ENCODE results near the gene RBMS1. TPM values are rescaled to one million over a fixed set of nuclear protein-coding genes. Genes with fewer than 3 reads are reported as not detected.

Gene RBMS1
- total and polyA plus RNA-seq, 2 of the 4 experiments (the other 2 are of a cell fraction) = 43.5 to 64.9 TPM

DNA sequence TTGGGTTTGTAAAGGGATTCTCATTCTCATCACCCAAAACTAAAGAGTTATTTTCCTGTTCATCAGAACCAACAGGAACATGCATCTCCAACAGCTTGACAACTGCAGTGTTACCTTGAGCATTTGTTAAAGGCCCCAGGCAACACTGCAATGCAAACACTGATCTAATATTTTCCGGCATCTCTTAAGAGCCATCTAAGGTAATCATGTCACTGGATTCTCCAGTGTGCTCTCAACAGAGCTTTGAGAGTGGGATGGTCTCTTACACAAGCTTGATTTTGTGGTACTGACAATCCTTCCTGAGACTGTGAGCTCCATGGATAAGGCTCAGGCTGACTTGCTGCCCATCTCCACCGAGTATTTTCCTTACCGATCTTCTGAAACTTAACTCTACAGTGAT lies 203.0 kb downstream of the RBMS1 start:
- BruUV-seq (replicated peaks) = no TSS peak
- H3K79me1 ChIP-seq (ENCODE audit: low read depth in 1 of 2, low read length in 2 of 2) = peaks cover 21 to 63% of the 10 kb centered on the region in 2 experiments
- peak overlapping the region; percentile 18; the same call in 1 of the 2 replicates for H3K23ac ChIP-seq (ENCODE audit: low read depth, low read length)
- H2AK5ac ChIP-seq (ENCODE audit: low read depth, low read length) = peak overlapping the region; percentile 36; the same call in 1 of the 2 replicates
- H2BK20ac ChIP-seq (ENCODE audit: low read depth, low read length) = no peak overlapping the region
- H3K4me3 ChIP-seq (ENCODE audit: insufficient read depth, low read depth, low read length) = no peak overlapping the region
- no peak overlapping the region for H3K14ac ChIP-seq (replicated peaks; ENCODE audit: low read depth, low read length)
- no peak overlapping the region for H2AK9ac ChIP-seq (replicated peaks; ENCODE audit: low read depth, low read length, poor library complexity)
- H2BK120ac ChIP-seq (ENCODE audit: low read depth, low read length) = no peak overlapping the region
- H3K4me2 ChIP-seq (ENCODE audit: low read depth, low read length) = no peak overlapping the region
- H3K9me3 ChIP-seq (ENCODE audit: control insufficient read depth, insufficient read depth, low read length) = no peaks in the 10 kb centered on the region
- no CpG with 5 or more reads among the region's 3 CpGs for WGBS, 2 experiments (ENCODE audit: extremely low coverage in 2 of 2, insufficient read length in 1 of 2)
- dilution Hi-C loops (cut with HindIII; ENCODE audit: low sequenced_read_pairs, unreplicated experiment) (no loop called here), intact Hi-C loops (cut with micrococcal nuclease) (no loop called here), in situ Hi-C loops (cut with MboI; ENCODE audit: low sequenced_read_pairs) (no loop called here)
- peak overlapping the region; percentile 3 for H2BK5ac ChIP-seq (ENCODE audit: low read depth, low read length, poor library complexity, severe bottlenecking)
- ChIA-PET POLR2A (ENCODE audit: unreplicated experiment) (interaction anchor here (0.5 kb wide), 1 partner anchor 15 kb away, joined by 3 read pairs; no protein-coding TSS in a partner anchor), CTCF (no interaction called here)
- no peak overlapping the region; the same call in 1 of the 2 replicates for H3K18ac ChIP-seq (ENCODE audit: low read depth, low read length)
- H2BK15ac ChIP-seq (ENCODE audit: low read depth, low read length) = no peak overlapping the region
- no peak overlapping the region for H4K91ac ChIP-seq (ENCODE audit: insufficient read depth, low read depth, low read length)
- H3K56ac ChIP-seq (ENCODE audit: extremely low read depth, insufficient read depth, low read length) = no peak overlapping the region
- H3K9me1 ChIP-seq (ENCODE audit: insufficient read depth, low read length) = peaks cover 18% of the 10 kb centered on the region
- H4K5ac ChIP-seq (ENCODE audit: low read depth, low read length) = no peak overlapping the region
- no peak overlapping the region; the same call in 1 of the 2 replicates for H3K27ac ChIP-seq (ENCODE audit: insufficient read depth, low read length)
- H4K8ac ChIP-seq (ENCODE audit: low read depth in 2 of 2, low read length in 2 of 2) = no peak overlapping the region
- peaks cover 31% of the 10 kb centered on the region for H3K36me3 ChIP-seq (ENCODE audit: control insufficient read depth, insufficient read depth, low read length)
- DNase-seq (no peak), ATAC-seq (ENCODE audit: low read depth) (no peak)
- no peak overlapping the region for H2AFZ ChIP-seq (replicated peaks; ENCODE audit: low read length, poor library complexity)
- no peak for TF ChIP-seq RCOR1 (IDR thresholded peaks at IDR 0.05; ENCODE audit: insufficient replicate concordance, low read length)
- no peak for TF ChIP-seq MXI1 (IDR thresholded peaks at IDR 0.05; ENCODE audit: borderline replicate concordance, low read depth, low read length)
- TF ChIP-seq, protein P1, sequence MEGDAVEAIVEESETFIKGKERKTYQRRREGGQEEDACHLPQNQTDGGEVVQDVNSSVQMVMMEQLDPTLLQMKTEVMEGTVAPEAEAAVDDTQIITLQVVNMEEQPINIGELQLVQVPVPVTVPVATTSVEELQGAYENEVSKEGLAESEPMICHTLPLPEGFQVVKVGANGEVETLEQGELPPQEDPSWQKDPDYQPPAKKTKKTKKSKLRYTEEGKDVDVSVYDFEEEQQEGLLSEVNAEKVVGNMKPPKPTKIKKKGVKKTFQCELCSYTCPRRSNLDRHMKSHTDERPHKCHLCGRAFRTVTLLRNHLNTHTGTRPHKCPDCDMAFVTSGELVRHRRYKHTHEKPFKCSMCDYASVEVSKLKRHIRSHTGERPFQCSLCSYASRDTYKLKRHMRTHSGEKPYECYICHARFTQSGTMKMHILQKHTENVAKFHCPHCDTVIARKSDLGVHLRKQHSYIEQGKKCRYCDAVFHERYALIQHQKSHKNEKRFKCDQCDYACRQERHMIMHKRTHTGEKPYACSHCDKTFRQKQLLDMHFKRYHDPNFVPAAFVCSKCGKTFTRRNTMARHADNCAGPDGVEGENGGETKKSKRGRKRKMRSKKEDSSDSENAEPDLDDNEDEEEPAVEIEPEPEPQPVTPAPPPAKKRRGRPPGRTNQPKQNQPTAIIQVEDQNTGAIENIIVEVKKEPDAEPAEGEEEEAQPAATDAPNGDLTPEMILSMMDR (conservative IDR thresholded peaks at IDR 0.05; ENCODE audit: low read depth, low read length) = no peak
- TF ChIP-seq, protein P2, sequence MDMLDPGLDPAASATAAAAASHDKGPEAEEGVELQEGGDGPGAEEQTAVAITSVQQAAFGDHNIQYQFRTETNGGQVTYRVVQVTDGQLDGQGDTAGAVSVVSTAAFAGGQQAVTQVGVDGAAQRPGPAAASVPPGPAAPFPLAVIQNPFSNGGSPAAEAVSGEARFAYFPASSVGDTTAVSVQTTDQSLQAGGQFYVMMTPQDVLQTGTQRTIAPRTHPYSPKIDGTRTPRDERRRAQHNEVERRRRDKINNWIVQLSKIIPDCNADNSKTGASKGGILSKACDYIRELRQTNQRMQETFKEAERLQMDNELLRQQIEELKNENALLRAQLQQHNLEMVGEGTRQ (IDR thresholded peaks at IDR 0.05; ENCODE audit: low read depth, low read length) = no peak
- TF ChIP-seq BHLHE40 (IDR thresholded peaks at IDR 0.05; ENCODE audit: low read depth, low read length) = no peak
- no peak for TF ChIP-seq NFE2L2 (IDR thresholded peaks at IDR 0.05; ENCODE audit: low read depth, low read length)
- peaks cover 8% of the 10 kb centered on the region; the same call in 1 of the 2 replicates for H4K20me1 ChIP-seq (ENCODE audit: insufficient read depth, low read length)
- H3K4me1 ChIP-seq (ENCODE audit: control insufficient read depth, insufficient read depth, low read length) = peaks cover 31% of the 10 kb centered on the region
- H3K9ac ChIP-seq (ENCODE audit: low read depth, low read length) = no peak overlapping the region
- no peaks in the 10 kb centered on the region for H3K27me3 ChIP-seq (ENCODE audit: control insufficient read depth, insufficient read depth, low read length)
- no peak overlapping the region for H3K4ac ChIP-seq (ENCODE audit: low read depth, low read length)

Data from IMR-90 (cell line).